Measurements from ENCODE around the gene TMEM95.

DNA sequence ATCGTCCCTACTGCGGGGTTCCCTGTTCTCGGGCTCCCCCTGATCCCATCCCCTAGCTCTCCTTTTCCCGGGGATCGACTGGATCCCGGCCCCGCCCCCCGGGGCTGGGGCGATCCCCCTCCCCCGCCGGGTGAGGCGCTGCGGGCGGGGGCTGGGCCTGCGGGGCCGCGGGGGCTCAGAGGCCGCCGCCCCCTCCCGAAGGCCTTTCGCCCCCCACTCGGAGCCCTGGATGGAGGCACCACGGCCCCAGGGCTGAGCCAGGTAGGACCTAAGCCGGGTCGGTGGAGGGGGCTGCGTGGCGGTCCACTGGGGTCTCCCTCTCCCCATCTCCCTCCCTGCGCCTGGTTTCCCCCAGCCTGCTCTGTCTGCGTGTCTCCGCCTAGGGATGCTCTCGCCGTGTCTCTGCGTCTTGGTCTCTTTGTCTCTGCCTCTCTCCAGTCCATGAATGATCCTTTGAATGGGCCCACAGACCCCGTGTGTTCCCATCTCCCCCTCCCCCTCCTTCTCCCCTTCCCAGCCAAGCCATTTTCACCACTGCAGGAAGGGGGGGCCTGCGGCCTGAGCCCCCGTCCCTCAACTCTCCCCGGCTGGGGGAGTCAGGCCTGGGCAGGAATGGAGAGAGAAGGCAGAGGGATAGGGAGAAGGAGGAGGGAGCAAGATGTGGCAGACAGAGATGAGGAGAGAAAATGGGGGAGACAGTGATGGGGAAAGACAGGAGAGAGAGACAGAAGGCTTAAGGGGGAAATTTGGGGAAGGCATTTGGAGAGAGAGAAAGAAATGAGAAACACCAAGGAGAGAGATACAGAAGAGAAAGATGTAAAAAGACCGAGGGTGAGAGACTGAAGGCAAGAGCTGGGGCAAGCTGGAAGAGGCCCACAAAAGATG is 50.6 kb downstream of the TMEM95 start:
- TF ChIP-seq, protein P1, sequence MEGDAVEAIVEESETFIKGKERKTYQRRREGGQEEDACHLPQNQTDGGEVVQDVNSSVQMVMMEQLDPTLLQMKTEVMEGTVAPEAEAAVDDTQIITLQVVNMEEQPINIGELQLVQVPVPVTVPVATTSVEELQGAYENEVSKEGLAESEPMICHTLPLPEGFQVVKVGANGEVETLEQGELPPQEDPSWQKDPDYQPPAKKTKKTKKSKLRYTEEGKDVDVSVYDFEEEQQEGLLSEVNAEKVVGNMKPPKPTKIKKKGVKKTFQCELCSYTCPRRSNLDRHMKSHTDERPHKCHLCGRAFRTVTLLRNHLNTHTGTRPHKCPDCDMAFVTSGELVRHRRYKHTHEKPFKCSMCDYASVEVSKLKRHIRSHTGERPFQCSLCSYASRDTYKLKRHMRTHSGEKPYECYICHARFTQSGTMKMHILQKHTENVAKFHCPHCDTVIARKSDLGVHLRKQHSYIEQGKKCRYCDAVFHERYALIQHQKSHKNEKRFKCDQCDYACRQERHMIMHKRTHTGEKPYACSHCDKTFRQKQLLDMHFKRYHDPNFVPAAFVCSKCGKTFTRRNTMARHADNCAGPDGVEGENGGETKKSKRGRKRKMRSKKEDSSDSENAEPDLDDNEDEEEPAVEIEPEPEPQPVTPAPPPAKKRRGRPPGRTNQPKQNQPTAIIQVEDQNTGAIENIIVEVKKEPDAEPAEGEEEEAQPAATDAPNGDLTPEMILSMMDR (IDR thresholded peaks at IDR 0.05 in 8 of 11, conservative IDR thresholded peaks at IDR 0.05 in 3 of 11): no peak
- TF ChIP-seq POLR2A (IDR thresholded peaks at IDR 0.05) (no peak), POLR2AphosphoS5 (IDR thresholded peaks at IDR 0.05) (no peak)

Data from spleen (tissue), 7 donors.